IMR-90 (cell line): ENCODE data around the gene LINC01488. TPM values are rescaled to one million over a fixed set of nuclear protein-coding genes. Genes with fewer than 3 reads are reported as not detected.

ENCODE experiments used
- ATAC-seq: fragments of 200-7000 bp; cut with Tn5 transposase; 2 replicates; pipeline ENCODE4 v1.9.1; 2020; ENCODE audit warnings: low read depth, mild to moderate bottlenecking, moderate library complexity
- BruUV-seq: library from RNA; stranded (reverse); fragments of 400-500 nt; replicated peaks from 2 replicates; lab custom pipeline; 2021; lab: Mats Ljungman, UMichigan
- CTCF ChIA-PET: fragments of 300-600 bp; formaldehyde crosslinking; extraction: SDS; loops from one replicate; lab custom pipeline; 2021; ENCODE audit warnings: antibody characterized with exemption; lab: Yijun Ruan, JAX
- POLR2A ChIA-PET: fragments of 300-600 bp; sonication (Branson Sonifier 250); formaldehyde crosslinking; loops from one replicate; lab custom pipeline; 2022; ENCODE audit warnings: antibody characterized with exemption; ENCODE audit not compliant: unreplicated experiment; lab: Charles Lee
- DNase-seq: peaks from one replicate; pipeline ENCODE4 v3.0.0; 2013
- H2AFZ ChIP-seq: replicated peaks from 2 replicates; pipeline ENCODE3; 2013; ENCODE audit warnings: low read length, mild to moderate bottlenecking; ENCODE audit not compliant: poor library complexity
- H2AK5ac ChIP-seq: 2 replicates; pipeline ENCODE4 v1.6.1; 2013; ENCODE audit warnings: low read depth, low read length, inconsistent platforms
- H2AK9ac ChIP-seq: replicated peaks from 2 replicates; pipeline ENCODE3; 2013; ENCODE audit warnings: mild to moderate bottlenecking, low read depth, low read length, moderate library complexity; ENCODE audit not compliant: poor library complexity
- H2BK120ac ChIP-seq: 2 replicates; pipeline ENCODE4 v1.6.1; 2013; ENCODE audit warnings: low read depth, low read length, inconsistent platforms
- H2BK15ac ChIP-seq: 3 replicates; pipeline ENCODE4 v1.6.1; 2013; ENCODE audit warnings: low read depth, low read length, inconsistent platforms
- H2BK20ac ChIP-seq: 2 replicates; pipeline ENCODE4 v1.6.1; 2013; ENCODE audit warnings: low read depth, mild to moderate bottlenecking, inconsistent platforms, low read length, moderate library complexity
- H2BK5ac ChIP-seq: 2 replicates; pipeline ENCODE4 v1.6.1; 2013; ENCODE audit warnings: mild to moderate bottlenecking, low read depth, low read length, inconsistent platforms; ENCODE audit not compliant: poor library complexity, severe bottlenecking
- H3K14ac ChIP-seq: replicated peaks from 2 replicates; pipeline ENCODE4 v1.6.1; 2013; ENCODE audit warnings: low read depth, low read length, inconsistent platforms
- H3K18ac ChIP-seq: 2 replicates; pipeline ENCODE4 v1.6.1; 2013; ENCODE audit warnings: low read depth, low read length, control low read depth
- H3K23ac ChIP-seq: 2 replicates; pipeline ENCODE4 v1.6.1; 2013; ENCODE audit warnings: low read depth, low read length, inconsistent platforms
- H3K27ac ChIP-seq: 2 replicates; pipeline ENCODE4 v1.5.1; 2013; ENCODE audit warnings: mild to moderate bottlenecking, control low read depth, low read length; ENCODE audit not compliant: insufficient read depth
- H3K27me3 ChIP-seq: 2 replicates; pipeline ENCODE4 v1.6.1; 2013; ENCODE audit warnings: low read length; ENCODE audit not compliant: control insufficient read depth, insufficient read depth
- H3K36me3 ChIP-seq: 2 replicates; pipeline ENCODE4 v1.6.1; 2013; ENCODE audit warnings: low read length, mixed read lengths; ENCODE audit not compliant: control insufficient read depth, insufficient read depth
- H3K4ac ChIP-seq: 2 replicates; pipeline ENCODE4 v1.6.1; 2013; ENCODE audit warnings: low read depth, low read length, inconsistent platforms
- H3K4me1 ChIP-seq: 2 replicates; pipeline ENCODE4 v1.6.1; 2013; ENCODE audit warnings: low read length, mixed read lengths; ENCODE audit not compliant: control insufficient read depth, insufficient read depth
- H3K4me2 ChIP-seq: 2 replicates; pipeline ENCODE4 v1.6.1; 2013; ENCODE audit warnings: low read depth, mild to moderate bottlenecking, control low read depth, low read length, moderate library complexity
- H3K4me3 ChIP-seq: 2 replicates; pipeline ENCODE4 v1.5.1; 2013; ENCODE audit warnings: low read depth, mild to moderate bottlenecking, control low read depth, low read length, moderate library complexity; ENCODE audit not compliant: insufficient read depth
- H3K56ac ChIP-seq: 2 replicates; pipeline ENCODE4 v1.6.1; 2013; ENCODE audit warnings: low read length, inconsistent platforms; ENCODE audit not compliant: insufficient read depth; ENCODE audit errors: extremely low read depth
- H3K79me1 ChIP-seq, 2 experiments: 2 replicates each; pipeline ENCODE4 v1.6.1; 2013; ENCODE audit warnings: low read length in 2 of 2, inconsistent platforms in 1 of 2, low read depth in 1 of 2
- H3K9ac ChIP-seq: 2 replicates; pipeline ENCODE4 v1.6.1; 2013; ENCODE audit warnings: low read depth, low read length, control low read depth
- H3K9me1 ChIP-seq: 2 replicates; pipeline ENCODE4 v1.6.1; 2013; ENCODE audit warnings: low read length, inconsistent platforms; ENCODE audit not compliant: insufficient read depth
- H3K9me3 ChIP-seq: 2 replicates; pipeline ENCODE4 v1.6.1; 2013; ENCODE audit warnings: low read length; ENCODE audit not compliant: control insufficient read depth, insufficient read depth
- H4K20me1 ChIP-seq: 2 replicates; pipeline ENCODE4 v1.6.1; 2013; ENCODE audit warnings: low read length, inconsistent platforms; ENCODE audit not compliant: insufficient read depth
- H4K5ac ChIP-seq: 2 replicates; pipeline ENCODE4 v1.6.1; 2013; ENCODE audit warnings: mild to moderate bottlenecking, low read depth, low read length, control low read depth
- H4K8ac ChIP-seq, 2 experiments: 2 replicates each; pipeline ENCODE4 v1.6.1; 2013; ENCODE audit warnings: low read depth in 2 of 2, low read length in 2 of 2, control low read depth in 1 of 2, inconsistent platforms in 1 of 2
- H4K91ac ChIP-seq: 2 replicates; pipeline ENCODE4 v1.6.1; 2013; ENCODE audit warnings: low read depth, low read length, inconsistent platforms; ENCODE audit not compliant: insufficient read depth
- POLR2A ChIP-seq: IDR thresholded peaks from 2 replicates; pipeline ENCODE4 v1.6.1; 2012; ENCODE audit warnings: mild to moderate bottlenecking, low read depth, low read length
- RCOR1 ChIP-seq: IDR thresholded peaks from 2 replicates; pipeline ENCODE4 v1.6.1; 2012; ENCODE audit warnings: mild to moderate bottlenecking, low read length, improper control_type of control experiment; ENCODE audit not compliant: insufficient replicate concordance
- WGBS, 2 experiments: methylation state at CpG; one replicate each; pipeline versions ENCODE4 v1.1.5 to v1.1.7; 2013; ENCODE audit warnings: missing lambda C conversion rate in 2 of 2; ENCODE audit not compliant: insufficient read length in 1 of 2; ENCODE audit errors: extremely low coverage in 2 of 2; 5-methylcytosine and 5-hydroxymethylcytosine counted together
- dilution Hi-C: fragments of 300-500 bp; cut with HindIII; formaldehyde crosslinking; loops from one replicate; pipeline ENCODE4 v1.14.3; 2018; ENCODE audit warnings: low sequenced_read_pairs; ENCODE audit not compliant: unreplicated experiment
- in situ Hi-C: fragments of 300-500 bp; cut with MboI; formaldehyde crosslinking; loops from 3 replicates; pipeline ENCODE4 v1.14.3; 2019; ENCODE audit warnings: low sequenced_read_pairs, inconsistent platforms, mixed read lengths
- intact Hi-C: fragments of 100-400 bp; cut with micrococcal nuclease; formaldehyde crosslinking; loops from 2 replicates; pipeline ENCODE4 v1.10.0; 2022
- polyA plus RNA-seq, 3 experiments: library from polyadenylated mRNA; depleted of rRNA; stranded (reverse); fragments of >200 nt; gene quantifications; 2 replicates each; pipeline ENCODE4 v1.2.3, GENCODE V29; 2012; ENCODE audit warnings: low replicate concordance in 1 of 3
- total RNA-seq: library from RNA; depleted of rRNA; stranded (reverse); fragments of >200 nt; gene quantifications from 2 replicates; pipeline ENCODE4 v1.2.3, GENCODE V29; 2012

The LINC01488 gene
- total and polyA plus RNA-seq, 2 of the 4 experiments (the other 2 are of a cell fraction), result not detected

GRCh38 chr11:69442012-69442806, 39.3 kb upstream of the LINC01488 start:
- peak overlapping the region; percentile 91 for H3K56ac ChIP-seq
- BruUV-seq, result no TSS peak
- peaks cover 0 to 11% of the 10 kb centered on the region in 2 experiments; a peak in 2 of 4 replicates for H3K79me1 ChIP-seq
- H3K9me1 ChIP-seq, result peaks cover 15% of the 10 kb centered on the region
- WGBS, 2 experiments, result 67% methylated on average over 3 of the region's 10 CpGs; no CpG with 5 or more reads in 1 of the 2 experiments
- DNase-seq (no peak), ATAC-seq (no peak)
- no peaks in the 10 kb centered on the region for H4K20me1 ChIP-seq
- peak overlapping the region; percentile 52 for H4K5ac ChIP-seq
- in situ Hi-C loops, result loop anchor here (10.0 kb wide), 1 partner anchor 193 kb away; no protein-coding TSS in a partner anchor
- peak overlapping the region; percentile 82 for H3K23ac ChIP-seq
- CTCF ChIA-PET, result interaction anchor here (1.1 kb wide), 1 partner anchor 227 kb away, joined by 3 read pairs; no protein-coding TSS in a partner anchor
- peaks cover 23% of the 10 kb centered on the region for H3K4me1 ChIP-seq
- no peak overlapping the region for H3K4me2 ChIP-seq
- no peaks in the 10 kb centered on the region for H3K27me3 ChIP-seq
- peak overlapping the region; percentile 90 for H2AK5ac ChIP-seq
- H2BK5ac ChIP-seq, result peak overlapping the region; percentile 84
- TF ChIP-seq POLR2A, result no peak
- peak; percentile 32 for TF ChIP-seq RCOR1
- no peaks in the 10 kb centered on the region for H3K36me3 ChIP-seq
- peak overlapping the region; percentile 85 for H2AFZ ChIP-seq
- no peaks in the 10 kb centered on the region for H3K9me3 ChIP-seq
- peak overlapping the region; percentile 61 to 87 for H4K8ac ChIP-seq
- peak overlapping the region; percentile 76 for H2BK15ac ChIP-seq
- intact Hi-C loops, result loop anchor here (2.0 to 5.0 kb wide), 3 partner anchors 55 to 340 kb away; no protein-coding TSS in a partner anchor
- POLR2A ChIA-PET, result interaction anchor here (0.5 to 1.3 kb wide), 3 partner anchors 12 to 145 kb away, joined by 4 read pairs; no protein-coding TSS in a partner anchor
- H2BK20ac ChIP-seq, result peak overlapping the region; percentile 92
- H3K27ac ChIP-seq, result peak overlapping the region; percentile 84
- peak overlapping the region; percentile 95 for H2AK9ac ChIP-seq
- no peak overlapping the region for H3K4me3 ChIP-seq
- peak overlapping the region; percentile 90 for H2BK120ac ChIP-seq
- dilution Hi-C loops, result no loop called here
- peak overlapping the region; percentile 1; the same call in 1 of the 2 replicates for H3K9ac ChIP-seq
- peak overlapping the region; percentile 69 for H3K14ac ChIP-seq
- peak overlapping the region; percentile 87 for H3K4ac ChIP-seq
- peak overlapping the region; percentile 92 for H4K91ac ChIP-seq
- peak overlapping the region; percentile 57; the same call in 1 of the 2 replicates for H3K18ac ChIP-seq
